Heart left ventricle (tissue), 16 donors: ENCODE data around the gene CFAP99. TPM values are rescaled to one million over a fixed set of nuclear protein-coding genes. Genes with fewer than 3 reads are reported as not detected.

ENCODE experiments used
- ATAC-seq, 4 donors: fragments of 200-7000 bp; cut with Tn5 transposase; one replicate each; pipeline ENCODE4 v1.9.1; 2020 to 2022; ENCODE audit warnings: moderate library complexity in 4 of 4, mild to moderate bottlenecking in 3 of 4, moderate number of reproducible peaks in 1 of 4
- DNase-seq, 5 donors: peaks; one replicate each; pipeline ENCODE4 v3.0.0-alpha.2; 2020
- H3K27ac ChIP-seq, 12 donors: fragments of 200-600 bp; sonication (generic) in 4 of 12; one replicate each; pipeline versions ENCODE4 v1.5.0 to v1.8.0; 2016 to 2022; ENCODE audit warnings: mild to moderate bottlenecking in 2 of 12
- H3K27me3 ChIP-seq, 9 donors: fragments of 200-600 bp; sonication (generic) in 2 of 9; one replicate each; pipeline versions ENCODE4 v1.5.1 to v1.8.0; 2016 to 2022; ENCODE audit warnings: mild to moderate bottlenecking in 3 of 9
- H3K36me3 ChIP-seq, 9 donors: fragments of 200-600 bp; sonication (generic) in 2 of 9; one replicate each; pipeline versions ENCODE4 v1.5.0 to v1.8.0; 2018 to 2022; ENCODE audit warnings: mild to moderate bottlenecking in 2 of 9
- H3K4me1 ChIP-seq, 12 donors: fragments of 200-600 bp; sonication (generic) in 4 of 12; one replicate each; pipeline versions ENCODE4 v1.5.0 to v1.8.0; 2016 to 2022; ENCODE audit warnings: mild to moderate bottlenecking in 3 of 12
- H3K4me3 ChIP-seq, 12 donors: fragments of 200-600 bp; sonication (generic) in 4 of 12; one replicate each; pipeline versions ENCODE4 v1.5.0 to v1.8.0; 2017 to 2022; ENCODE audit warnings: mild to moderate bottlenecking in 9 of 12, moderate library complexity in 4 of 12
- H3K9me3 ChIP-seq, 12 donors: fragments of 200-600 bp; sonication (generic) in 4 of 12; one replicate each; pipeline versions ENCODE4 v1.5.0 to v1.8.0; 2016 to 2022; ENCODE audit warnings: mild to moderate bottlenecking in 1 of 12
- POLR2A ChIP-seq, 2 donors: fragments of 450-650 bp; IDR thresholded peaks; one replicate each; pipeline ENCODE4 v1.6.1; 2017; ENCODE audit warnings: antibody characterized with exemption in 2 of 2, mild to moderate bottlenecking in 2 of 2, moderate library complexity in 2 of 2
- whole genome bisulfite sequencing, 4 donors: extraction: QIAGEN DNeasy Blood & Tissue Kit in 2 of 4; methylation state at CpG; one replicate each; pipeline versions ENCODE4 v1.1.5 to v1.1.7; 2013 to 2018; 5-methylcytosine and 5-hydroxymethylcytosine counted together
- intact Hi-C, 10 donors: fragments of 100-400 bp; cut with DNase I; formaldehyde crosslinking; loops; one replicate each; pipeline versions ENCODE4 v1.11.1 to v1.14.2; 2022
- polyA plus RNA-seq, 2 donors: library from polyadenylated mRNA; stranded (reverse); fragments of 200-250 nt; gene quantifications; one replicate each; pipeline ENCODE4 v1.2.3, GENCODE V29; 2013
- total RNA-seq, 9 donors: library from RNA; depleted of rRNA in 2 of 9; stranded (reverse); fragments of >200 nt in 2 of 9; fragmentation: NEBNext Ultra II Directional in 3 of 9; extraction: Animal tissue kit (Norgen Biotek cat#: 25700) in 3 of 9; gene quantifications; one replicate each; pipeline versions ENCODE4 v1.1.0 to v1.2.4, GENCODE V29; 2016 to 2023
- TF ChIP-seq, protein P1 (sequence below), 12 donors: fragments of 200-600 bp; sonication (generic) in 4 of 12; IDR thresholded peaks; one replicate each; pipeline versions ENCODE4 v1.5.0 to v1.8.0; 2018 to 2022; ENCODE audit warnings: antibody characterized with exemption in 12 of 12, mild to moderate bottlenecking in 5 of 12
- donor health status: ischemic (EF 13 %, LVEDD 7.1; RV severe dilation, severe dysfunction).
- donor health status: healthy with polysubstance abuse.
- donor health status: DM: no; HTN: yes; CAD: no.
- donor health status: DM: no; HTN: no; CAD: no.
- donor health status: ischemic (EF 25% LVEDD 6.9; RV normal size, moderate dysfunction).
- donor health status: ischemic (EF 25% LVEDD 5.7; RV mildly dilated, moderate dysfunction).
- donor health status: healthy.
- donor health status: DM: yes; HTN: yes; CAD: no.
- donor health status: ischemic (EF 35%, LVEDD 5.7; RV mildly dilated, moderate dysfunction).
- donor health status: nonischemic (EF 11% LVEDD 7.7; RV severe dilation, severe dysfunction).
- donor health status: DM: yes; HTN: yes; CAD: no.
- donor health status: PGD.
- donor health status: ischemic (EF 29% LVEDD 5.4; RV normal size, mild dysfunction).
- donor health status: nonischemic (EF 23%, LVEDD 6.1; RV moderate dilation, normal function).

CFAP99 gene
- total and polyA plus RNA-seq, 11 donors: not detected

DNA sequence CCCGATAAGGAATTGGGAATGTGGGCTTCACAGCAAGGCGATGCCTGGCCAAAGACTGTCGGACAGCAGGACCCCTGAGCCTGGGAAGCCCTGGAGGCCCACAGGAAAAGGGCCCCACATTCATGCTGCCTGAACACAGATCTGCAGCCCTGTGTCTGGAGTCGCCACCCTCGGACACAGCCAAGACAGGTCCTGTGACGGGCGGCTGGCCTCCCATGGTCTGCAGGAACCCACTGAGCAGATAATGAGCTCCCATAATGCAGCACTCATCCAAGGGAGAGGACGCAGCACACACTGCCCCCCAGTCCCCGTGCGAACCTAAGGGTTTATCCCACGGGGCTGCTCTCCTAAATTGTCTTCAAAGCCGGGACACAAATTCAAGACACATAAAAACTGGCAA is 30.9 kb upstream of the CFAP99 start:
- 82 to 93% (median 87%) methylated on average over 11 to 12 of the region's 12 CpGs for WGBS, 4 donors
- no peaks in the 10 kb centered on the region for H3K36me3 ChIP-seq
- no peak for ATAC-seq
- H3K4me1 ChIP-seq: peaks cover 0 to 8% (median 0%) of the 10 kb centered on the region in 12 donors
- no peak overlapping the region for H3K4me3 ChIP-seq
- TF ChIP-seq POLR2A (IDR thresholded peaks at IDR 0.05): no peak
- TF ChIP-seq, protein P1, sequence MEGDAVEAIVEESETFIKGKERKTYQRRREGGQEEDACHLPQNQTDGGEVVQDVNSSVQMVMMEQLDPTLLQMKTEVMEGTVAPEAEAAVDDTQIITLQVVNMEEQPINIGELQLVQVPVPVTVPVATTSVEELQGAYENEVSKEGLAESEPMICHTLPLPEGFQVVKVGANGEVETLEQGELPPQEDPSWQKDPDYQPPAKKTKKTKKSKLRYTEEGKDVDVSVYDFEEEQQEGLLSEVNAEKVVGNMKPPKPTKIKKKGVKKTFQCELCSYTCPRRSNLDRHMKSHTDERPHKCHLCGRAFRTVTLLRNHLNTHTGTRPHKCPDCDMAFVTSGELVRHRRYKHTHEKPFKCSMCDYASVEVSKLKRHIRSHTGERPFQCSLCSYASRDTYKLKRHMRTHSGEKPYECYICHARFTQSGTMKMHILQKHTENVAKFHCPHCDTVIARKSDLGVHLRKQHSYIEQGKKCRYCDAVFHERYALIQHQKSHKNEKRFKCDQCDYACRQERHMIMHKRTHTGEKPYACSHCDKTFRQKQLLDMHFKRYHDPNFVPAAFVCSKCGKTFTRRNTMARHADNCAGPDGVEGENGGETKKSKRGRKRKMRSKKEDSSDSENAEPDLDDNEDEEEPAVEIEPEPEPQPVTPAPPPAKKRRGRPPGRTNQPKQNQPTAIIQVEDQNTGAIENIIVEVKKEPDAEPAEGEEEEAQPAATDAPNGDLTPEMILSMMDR (IDR thresholded peaks at IDR 0.05): no peak
- intact Hi-C loops: no loop called here
- DNase-seq: no peak
- no peaks in the 10 kb centered on the region for H3K27me3 ChIP-seq
- H3K9me3 ChIP-seq: no peaks in the 10 kb centered on the region
- no peak overlapping the region for H3K27ac ChIP-seq

DNA sequence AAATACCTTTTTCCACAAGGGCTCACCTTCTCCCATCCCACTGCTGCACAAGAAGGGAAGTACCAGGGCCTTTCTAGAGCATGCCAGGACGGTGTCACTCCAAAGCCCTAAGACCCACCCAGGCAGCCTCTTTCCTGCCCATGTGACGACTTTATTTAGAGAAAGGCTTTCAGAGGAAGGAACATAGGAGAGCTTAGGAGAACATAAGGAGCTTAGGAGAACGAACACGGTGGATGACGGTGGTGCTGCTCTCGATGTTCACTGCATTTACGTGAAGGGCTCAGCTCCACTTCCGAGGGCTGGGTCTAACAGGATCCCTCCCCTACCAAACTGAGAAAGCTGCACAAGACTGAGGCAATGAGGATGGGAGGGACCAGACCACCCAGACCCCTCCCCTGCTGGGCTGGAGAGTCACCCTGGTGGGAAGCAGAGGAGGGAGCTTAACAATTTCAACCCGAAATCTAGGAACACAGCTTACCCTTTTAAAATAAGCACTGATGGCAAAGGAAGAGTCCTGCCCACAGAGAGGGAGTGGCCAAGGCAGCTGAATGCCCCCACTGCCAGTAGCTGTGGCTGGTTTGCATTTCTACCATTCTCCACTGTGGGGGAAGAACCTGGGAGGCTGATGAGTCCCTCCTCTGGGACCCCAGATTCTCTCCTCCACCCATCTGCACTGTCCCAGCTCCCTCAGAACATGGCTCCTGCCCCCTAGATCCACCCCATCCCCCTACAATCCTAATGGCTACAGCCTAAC is 30.1 kb upstream of the CFAP99 start:
- DNase-seq: no peak
- Histone ChIP-seq H3K27me3 (no peaks in the 10 kb centered on the region), H3K4me1 (peaks cover 0 to 11% (median under 1%) of the 10 kb centered on the region in 12 donors), H3K9me3 (no peaks in the 10 kb centered on the region), H3K36me3 (no peaks in the 10 kb centered on the region), H3K27ac (no peak overlapping the region), H3K4me3 (no peak overlapping the region)
- ATAC-seq: peak in 1 of 4 donors; percentile 15
- intact Hi-C loops: no loop called here
- 50 to 64% (median 60%) methylated on average over 9 of the region's 9 CpGs for WGBS, 4 donors
- no peak for TF ChIP-seq POLR2A (IDR thresholded peaks at IDR 0.05)
- TF ChIP-seq, protein P1 (IDR thresholded peaks at IDR 0.05): no peak

- Histone ChIP-seq H3K36me3 (no peaks in the 10 kb centered on the region), H3K27ac (no peak overlapping the region), H3K9me3 (no peaks in the 10 kb centered on the region), H3K4me3 (no peak overlapping the region), H3K4me1 (peaks cover 0 to 14% (median 3%) of the 10 kb centered on the region in 12 donors), H3K27me3 (no peaks in the 10 kb centered on the region)
- intact Hi-C loops: no loop called here
- no peak for DNase-seq
- WGBS, 4 donors: 63 to 82% (median 72%) methylated on average over 9 of the region's 9 CpGs
- no peak for ATAC-seq
- TF ChIP-seq, protein P1 (IDR thresholded peaks at IDR 0.05): no peak
- no peak for TF ChIP-seq POLR2A (IDR thresholded peaks at IDR 0.05)
Measured at GRCh38 chr4:2389691-2390090, 29.1 kb upstream of the CFAP99 start.

DNA sequence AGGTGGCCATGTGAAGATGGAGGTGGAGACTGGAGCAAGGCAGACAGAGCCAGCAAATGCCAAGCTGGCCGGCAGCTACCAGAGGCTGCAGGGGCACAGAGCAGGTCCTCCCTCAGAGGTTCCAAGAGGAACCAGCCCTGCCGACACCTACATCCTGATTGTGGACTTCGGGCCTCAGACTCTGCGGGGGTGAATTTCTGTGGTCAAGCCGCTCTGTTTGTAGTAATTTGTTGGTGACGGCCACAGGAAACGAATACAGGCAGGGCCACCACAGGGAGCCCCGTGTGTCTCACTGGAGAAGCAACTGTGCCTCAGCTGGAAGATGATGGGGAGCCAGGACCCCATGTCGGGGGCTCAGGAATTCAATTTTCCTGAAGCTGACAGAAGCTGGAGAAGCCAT is 28.6 kb upstream of the CFAP99 start:
- 68 to 83% (median 74%) methylated on average over 9 of the region's 9 CpGs for WGBS, 4 donors
- no peak overlapping the region for H3K4me3 ChIP-seq
- H3K27ac ChIP-seq: no peak overlapping the region
- H3K4me1 ChIP-seq: peaks cover 0 to 14% (median 3%) of the 10 kb centered on the region in 12 donors
- ATAC-seq (no peak), DNase-seq (no peak)
- H3K9me3 ChIP-seq: no peaks in the 10 kb centered on the region
- no peaks in the 10 kb centered on the region for H3K36me3 ChIP-seq
- TF ChIP-seq, protein P1 (IDR thresholded peaks at IDR 0.05): no peak
- no peak for TF ChIP-seq POLR2A (IDR thresholded peaks at IDR 0.05)
- no peaks in the 10 kb centered on the region for H3K27me3 ChIP-seq
- intact Hi-C loops: no loop called here
